K562 (cell line): ENCODE results near the gene SMIM41.

Experiments used
- HMG20A ChIP-seq: fragments of 450-650 bp; formaldehyde crosslinking; conservative IDR thresholded peaks from 2 replicates; pipeline ENCODE4 v1.4.0; 2020; ENCODE audit warnings: mild to moderate bottlenecking, mixed read lengths
- MAZ ChIP-seq, 2 experiments: fragments of 450-650 bp in 1 of 2; sonication (generic) in 1 of 2; formaldehyde crosslinking; IDR thresholded peaks in 1 of 2; conservative IDR thresholded peaks in 1 of 2; 2 replicates each; pipeline versions ENCODE4 v1.4.0 to v1.5.0; 2020; ENCODE audit warnings: mild to moderate bottlenecking in 1 of 2, missing genetic modification reagents in 1 of 2
- RBM39 ChIP-seq: fragments of 200-400 bp; formaldehyde crosslinking; optimal IDR thresholded peaks from 2 replicates; pipeline ENCODE3; 2018; ENCODE audit warnings: low read depth, low read length
- REST ChIP-seq, 2 experiments: fragments of 450-650 bp; formaldehyde crosslinking in 1 of 2; IDR thresholded peaks; 2 replicates each; pipeline versions ENCODE4 v1.4.0 to v1.6.1; 2014 to 2020; ENCODE audit warnings: mild to moderate bottlenecking in 2 of 2, borderline replicate concordance in 1 of 2, low read depth in 1 of 2
- SRF ChIP-seq, 2 experiments: fragments of 250-450, 450-650 bp in 1 of 2; sonication (Bioruptor Pico) in 1 of 2; sonication (generic) in 1 of 2; formaldehyde crosslinking; IDR thresholded peaks; 2 replicates each; pipeline versions ENCODE4 v1.5.0 to v1.5.1; 2020 to 2022; ENCODE audit warnings: mild to moderate bottlenecking in 1 of 2, missing genetic modification reagents in 1 of 2
- TF ChIP-seq, protein P1 (sequence below), 3 experiments: IDR thresholded peaks in 2 of 3; conservative IDR thresholded peaks in 1 of 3; 2 replicates each; pipeline ENCODE4 v1.5.1; 2011 to 2012; ENCODE audit warnings: low read length in 3 of 3, mild to moderate bottlenecking in 3 of 3, control low read depth in 2 of 3, improper control_type of control experiment in 1 of 3, inconsistent platforms in 1 of 3, low read depth in 1 of 3, mixed read lengths in 1 of 3, moderate library complexity in 1 of 3; ENCODE audit not compliant: insufficient read depth in 2 of 3
- TF ChIP-seq, protein P2 (sequence below): sonication (generic); formaldehyde crosslinking; IDR thresholded peaks from 2 replicates; pipeline ENCODE4 v1.5.0; 2020; ENCODE audit warnings: missing genetic modification reagents

- TF ChIP-seq SRF (CRISPR knock-in tag; IDR thresholded peaks at IDR 0.05) (no peak), HMG20A (no peak), REST (IDR thresholded peaks at IDR 0.05; ENCODE audit: borderline replicate concordance) (no peak), REST (CRISPR knock-in tag; IDR thresholded peaks at IDR 0.05; ENCODE audit: low read depth) (no peak), RBM39 (no peak), MAZ (CRISPR knock-in tag; conservative IDR thresholded peaks at IDR 0.05 in 1 of 2, IDR thresholded peaks at IDR 0.05 in 1 of 2) (no peak)
- TF ChIP-seq, protein P1, sequence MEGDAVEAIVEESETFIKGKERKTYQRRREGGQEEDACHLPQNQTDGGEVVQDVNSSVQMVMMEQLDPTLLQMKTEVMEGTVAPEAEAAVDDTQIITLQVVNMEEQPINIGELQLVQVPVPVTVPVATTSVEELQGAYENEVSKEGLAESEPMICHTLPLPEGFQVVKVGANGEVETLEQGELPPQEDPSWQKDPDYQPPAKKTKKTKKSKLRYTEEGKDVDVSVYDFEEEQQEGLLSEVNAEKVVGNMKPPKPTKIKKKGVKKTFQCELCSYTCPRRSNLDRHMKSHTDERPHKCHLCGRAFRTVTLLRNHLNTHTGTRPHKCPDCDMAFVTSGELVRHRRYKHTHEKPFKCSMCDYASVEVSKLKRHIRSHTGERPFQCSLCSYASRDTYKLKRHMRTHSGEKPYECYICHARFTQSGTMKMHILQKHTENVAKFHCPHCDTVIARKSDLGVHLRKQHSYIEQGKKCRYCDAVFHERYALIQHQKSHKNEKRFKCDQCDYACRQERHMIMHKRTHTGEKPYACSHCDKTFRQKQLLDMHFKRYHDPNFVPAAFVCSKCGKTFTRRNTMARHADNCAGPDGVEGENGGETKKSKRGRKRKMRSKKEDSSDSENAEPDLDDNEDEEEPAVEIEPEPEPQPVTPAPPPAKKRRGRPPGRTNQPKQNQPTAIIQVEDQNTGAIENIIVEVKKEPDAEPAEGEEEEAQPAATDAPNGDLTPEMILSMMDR (IDR thresholded peaks at IDR 0.05 in 2 of 3, conservative IDR thresholded peaks at IDR 0.05 in 1 of 3; ENCODE audit: insufficient read depth in 2 of 3, low read depth in 1 of 3, low read length in 3 of 3) = no peak
- TF ChIP-seq, protein P2, sequence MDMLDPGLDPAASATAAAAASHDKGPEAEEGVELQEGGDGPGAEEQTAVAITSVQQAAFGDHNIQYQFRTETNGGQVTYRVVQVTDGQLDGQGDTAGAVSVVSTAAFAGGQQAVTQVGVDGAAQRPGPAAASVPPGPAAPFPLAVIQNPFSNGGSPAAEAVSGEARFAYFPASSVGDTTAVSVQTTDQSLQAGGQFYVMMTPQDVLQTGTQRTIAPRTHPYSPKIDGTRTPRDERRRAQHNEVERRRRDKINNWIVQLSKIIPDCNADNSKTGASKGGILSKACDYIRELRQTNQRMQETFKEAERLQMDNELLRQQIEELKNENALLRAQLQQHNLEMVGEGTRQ (CRISPR knock-in tag) = no peak
These were observed 66.8 kb downstream of the SMIM41 start for GRCh38 chr12:52146089-52146821.
